OCI-LY3 (cell line): ENCODE results near the gene NKX2-1.

Experiments used
- CTCF ChIP-seq: fragments of 200-600, 300-600 bp; sonication (generic); IDR thresholded peaks from 2 replicates; pipeline ENCODE4 v1.5.1; 2014; ENCODE audit warnings: antibody characterized with exemption, low read length, low read depth
- EZH2phosphoT487 ChIP-seq: fragments of 200-600 bp; shearing (Covaris generic); IDR thresholded peaks from 2 replicates; pipeline ENCODE4 v1.6.1; 2018; ENCODE audit warnings: antibody characterized with exemption, mixed run types, low read depth

DNA sequence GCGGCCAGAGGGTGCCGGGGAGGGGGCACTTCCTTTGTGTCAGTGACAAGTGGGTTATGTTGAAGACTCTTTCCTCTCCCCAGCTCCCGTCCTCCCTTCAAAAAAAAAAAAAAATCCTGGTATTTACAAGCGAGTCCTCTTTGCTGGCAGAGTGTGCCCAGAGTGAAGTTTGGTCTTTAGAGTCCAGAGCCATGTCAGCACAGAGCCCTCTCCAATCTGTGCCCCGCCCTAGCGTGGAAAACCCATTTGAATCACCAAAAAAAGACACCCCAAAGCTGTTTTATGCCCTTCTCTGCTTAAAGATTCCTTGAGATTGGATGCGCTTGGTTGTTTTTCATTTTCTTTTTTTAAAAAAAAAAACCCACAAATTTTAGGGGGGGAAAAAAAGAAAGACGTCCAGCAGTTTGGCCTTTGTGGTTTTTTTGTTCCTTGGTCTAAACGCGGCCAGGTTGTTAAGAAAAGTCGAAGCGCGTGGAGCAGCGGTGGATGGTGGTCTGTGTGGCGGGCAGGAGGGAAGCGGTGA lies 3.3 kb downstream of the NKX2-1 start:
- TF ChIP-seq CTCF, result no peak
- TF ChIP-seq EZH2phosphoT487, result no peak
